Gastrocnemius medialis (tissue), 4 donors: ENCODE data around the gene NOVA2. TPM values are rescaled to one million over a fixed set of nuclear protein-coding genes. Genes with fewer than 3 reads are reported as not detected.

ENCODE experiments used
- ATAC-seq, 2 donors: fragments of 150-250 bp; one replicate each; pipeline ENCODE4 v1.9.1; 2016
- DNase-seq, 2 donors: peaks; one replicate each; pipeline ENCODE4 v3.0.0-alpha.2; 2019
- H3K27ac ChIP-seq, 4 donors: fragments of 200-600 bp; sonication (generic); 1 replicate in 1 of 4; 2 replicates in 3 of 4; pipeline ENCODE4 v1.5.1; 2016 to 2018; ENCODE audit warnings: mild to moderate bottlenecking in 2 of 4, moderate library complexity in 1 of 4
- H3K27me3 ChIP-seq, 3 donors: fragments of 200-600 bp; sonication (generic) in 2 of 3; 1 replicate in 1 of 3; 2 replicates in 2 of 3; pipeline versions ENCODE4 v1.5.1 to v1.6.0; 2016 to 2019; ENCODE audit warnings: mild to moderate bottlenecking in 1 of 3, moderate library complexity in 1 of 3
- H3K36me3 ChIP-seq, 2 donors: fragments of 200-600 bp; sonication (generic) in 1 of 2; one replicate each; pipeline ENCODE4 v1.5.1; 2017 to 2018
- H3K4me1 ChIP-seq, 2 donors: fragments of 200-600 bp; sonication (generic) in 1 of 2; one replicate each; pipeline ENCODE4 v1.5.1; 2016 to 2017; ENCODE audit warnings: mild to moderate bottlenecking in 2 of 2
- H3K4me3 ChIP-seq, 4 donors: fragments of 200-600 bp; sonication (generic) in 3 of 4; 1 replicate in 1 of 4; 2 replicates in 3 of 4; pipeline ENCODE4 v1.5.1; 2016 to 2019; ENCODE audit warnings: mild to moderate bottlenecking in 2 of 4
- H3K9me3 ChIP-seq, 3 donors: fragments of 200-600 bp; sonication (generic) in 2 of 3; 1 replicate in 1 of 3; 2 replicates in 2 of 3; pipeline ENCODE4 v1.5.1; 2016 to 2019
- CTCF ChIP-seq, 5 experiments: fragments of 450-650 bp in 3 of 5; fragments of 200-600 bp in 2 of 5; sonication (generic) in 2 of 5; IDR thresholded peaks in 4 of 5; conservative IDR thresholded peaks in 1 of 5; 1 replicate in 4 of 5; 2 replicates in 1 of 5; pipeline ENCODE4 v1.5.1; 2016 to 2019; ENCODE audit warnings: antibody characterized with exemption in 5 of 5, mild to moderate bottlenecking in 3 of 5, moderate library complexity in 3 of 5
- POLR2A ChIP-seq, 2 donors: fragments of 450-650 bp; IDR thresholded peaks; one replicate each; pipeline ENCODE4 v1.6.1; 2017; ENCODE audit warnings: antibody characterized with exemption in 2 of 2, mild to moderate bottlenecking in 2 of 2, moderate library complexity in 2 of 2
- in situ Hi-C, 4 donors: fragments of 200-750 bp; cut with MboI; loops; one replicate each; pipeline versions ENCODE4 v1.15.0 to v1.8.0; 2017; ENCODE audit warnings: low sequenced_read_pairs in 4 of 4
- intact Hi-C: fragments of 100-400 bp; cut with DNase I; formaldehyde crosslinking; loops from one replicate; pipeline ENCODE4 v1.15.1; 2023; ENCODE audit warnings: low total_unique reads
- microRNA counts, 2 donors: library from miRNA; unstranded; fragments of <30 nt; microRNA quantifications; one replicate each; lab custom pipeline; 2016
- microRNA-seq, 2 donors: library from miRNA; unstranded; fragments of <30 nt; microRNA quantifications; one replicate each; pipeline ENCODE4, GENCODE V29; 2016; ENCODE audit warnings: borderline replicate concordance in 2 of 2
- total RNA-seq, 4 donors: library from RNA; depleted of rRNA; stranded (reverse); fragments of >200 nt; gene quantifications; one replicate each; pipeline versions ENCODE4 v1.1.0 to v1.2.3, GENCODE V29; 2016

NOVA2 gene
- total RNA-seq, 4 donors from 2014 or later: 0.44 to 1.1 (median 0.49) TPM

- TF ChIP-seq CTCF (IDR thresholded peaks at IDR 0.05 in 4 of 5, conservative IDR thresholded peaks at IDR 0.05 in 1 of 5) (no peak), POLR2A (IDR thresholded peaks at IDR 0.05) (no peak)
- ATAC-seq (no peak), DNase-seq (no peak)
- in situ Hi-C loops (no loop called here), intact Hi-C loops (no loop called here)
- no peaks in the 10 kb centered on the region for H3K9me3 ChIP-seq
- H3K27ac ChIP-seq: peak overlapping the region; percentile 47 to 95 (median 92)
- H3K4me1 ChIP-seq: peaks cover 34 to 44% of the 10 kb centered on the region in 2 donors
- H3K4me3 ChIP-seq: peak overlapping the region; percentile 0 to 84 (median 35)
- H3K27me3 ChIP-seq: no peaks in the 10 kb centered on the region
- H3K36me3 ChIP-seq: peaks cover 0 to 6% of the 10 kb centered on the region in 2 donors
Observed at GRCh38 chr19:45883881-45884681, 89.6 kb downstream of the NOVA2 start.

MicroRNAs within 50 kb of the gene (microRNA counts, 767-probe panel; counts per million panel counts)
- microRNA hsa-miR-769-3p (lab: Ali Mortazavi, UCI): 356 to 448 counts per million in 2 donors
- 356 to 448 counts per million in 2 donors for microRNA hsa-miR-769-5p (lab: Ali Mortazavi, UCI)

Small RNA genes within 50 kb of the gene (microRNA-seq; reads per million reads assigned to microRNA genes)
- gene MIR769: 23.1 to 35.5 reads per million in 2 donors

Other genes starting within 250 kb of the NOVA2 start
- 10 to 100 TPM in 1 of 4 donors, 1 to 10 TPM in 3; 6.6 to 14.3 (median 8.7) TPM for gene FBXO46, start 243.0 kb downstream of the NOVA2 start, total RNA-seq
- gene MEIOSIN, start 240.4 kb downstream of the NOVA2 start, total RNA-seq: not detected
- gene SIX5, start 204.6 kb downstream of the NOVA2 start, total RNA-seq: 10 to 100 TPM in 2 of 4 donors, 1 to 10 TPM in 2; 8.2 to 12.2 (median 10.1) TPM
- gene DMPK, start 191.4 kb downstream of the NOVA2 start, total RNA-seq: 100 to 1,000 TPM in 2 of 4 donors, 10 to 100 TPM in 2; 93.0 to 196 (median 116) TPM
- gene DMWD, start 181.0 kb downstream of the NOVA2 start, total RNA-seq: 100 to 1,000 TPM in 1 of 4 donors, 10 to 100 TPM in 3; 38.6 to 111 (median 56.4) TPM
- gene RSPH6A, start 158.6 kb downstream of the NOVA2 start, total RNA-seq: not detected
- gene SYMPK, start 110.7 kb downstream of the NOVA2 start, total RNA-seq: 10 to 100 TPM; 14.1 to 64.6 (median 34.9) TPM
- not detected for gene FOXA3, start 109.5 kb downstream of the NOVA2 start, total RNA-seq
- gene IRF2BP1, start 87.7 kb downstream of the NOVA2 start, total RNA-seq: 10 to 100 TPM; 17.1 to 40.6 (median 28.6) TPM
- gene MYPOP, start 71.3 kb downstream of the NOVA2 start, total RNA-seq: 10 to 100 TPM in 1 of 4 donors, 1 to 10 TPM in 3; 5.9 to 12.4 (median 6.3) TPM
- not detected for gene NANOS2, start 59.1 kb downstream of the NOVA2 start, total RNA-seq
- gene CCDC61, start 21.6 kb upstream of the NOVA2 start, total RNA-seq: 1 to 10 TPM; 2.3 to 4.9 (median 3.4) TPM
- not detected for gene PGLYRP1, start 49.2 kb upstream of the NOVA2 start, total RNA-seq
- not detected for gene IGFL4, start 67.1 kb upstream of the NOVA2 start, total RNA-seq
- not detected for gene IGFL3, start 150.8 kb upstream of the NOVA2 start, total RNA-seq
- gene IGFL2, start 174.4 kb upstream of the NOVA2 start, total RNA-seq: not detected